ENCODE data around the gene CEACAM18. TPM values are rescaled to one million over a fixed set of nuclear protein-coding genes. Genes with fewer than 3 reads are reported as not detected.

CEACAM18 gene
- total and polyA plus RNA-seq, 2 donors (not counting 3 experiments of a cell fraction or from before 2014, with no cell fraction given) = not detected

GRCh38 chr19:51476164-51476563, 2.2 kb upstream of the CEACAM18 start:
- intact Hi-C loops (cut with micrococcal nuclease) = no loop called here

More at GRCh38 chr19:51476164-51476563, 2.2 kb upstream of the CEACAM18 start:
- ChIA-PET POLR2A (no interaction called here), CTCF (interaction anchor here (0.7 to 10.3 kb wide), 4 partner anchors 23 to 302 kb away, joined by 3 to 414 read pairs (median 46); no protein-coding TSS in a partner anchor)
- Histone ChIP-seq H3K79me2 (ENCODE audit: control insufficient read depth, insufficient read depth, low read length) (no peaks in the 10 kb centered on the region), H3K4me3 (replicated peaks in 1 of 3; ENCODE audit: insufficient read depth in 1 of 3, low read depth in 1 of 3, low read length in 3 of 3) (no peak overlapping the region), H3K9me1 (replicated peaks; ENCODE audit: control insufficient read depth, extremely low read depth, insufficient read depth, low read length) (no peaks in the 10 kb centered on the region), H3K36me3 (ENCODE audit: control insufficient read depth in 2 of 2, extremely low read depth in 1 of 2, insufficient read depth in 2 of 2, low read length in 2 of 2) (no peaks in the 10 kb centered on the region), H3K27ac (ENCODE audit: insufficient read depth, low read depth, low read length) (no peak overlapping the region), H3K4me1 (ENCODE audit: control insufficient read depth, extremely low read depth, insufficient read depth, low read length) (peaks cover 4% of the 10 kb centered on the region), H3K27me3 (ENCODE audit: control insufficient read depth in 2 of 2, insufficient read depth in 2 of 2, low read length in 2 of 2) (no peaks in the 10 kb centered on the region), H3K9ac (replicated peaks; ENCODE audit: extremely low read depth, insufficient read depth, low read length) (no peak overlapping the region), H3K4me2 (ENCODE audit: insufficient read depth, low read length) (no peak overlapping the region), H2AFZ (ENCODE audit: low read depth, low read length) (no peak overlapping the region), H3K9me3 (replicated peaks; ENCODE audit: control insufficient read depth, insufficient read depth, low read length) (no peaks in the 10 kb centered on the region), H4K20me1 (replicated peaks; ENCODE audit: control insufficient read depth, extremely low read depth, insufficient read depth, low read length) (no peaks in the 10 kb centered on the region)
- BruUV-seq (replicated peaks) = no TSS peak
- TF ChIP-seq FOS (IDR thresholded peaks at IDR 0.05; ENCODE audit: borderline replicate concordance, insufficient read depth, low read length) (no peak), POLR2A (IDR thresholded peaks at IDR 0.05; ENCODE audit: low read depth, low read length) (no peak), MYC (IDR thresholded peaks at IDR 0.05; ENCODE audit: low read depth, low read length) (no peak), GATA2 (IDR thresholded peaks at IDR 0.05; ENCODE audit: insufficient read depth, insufficient read length, low read depth, low read length) (no peak), EZH2 (IDR thresholded peaks at IDR 0.05; ENCODE audit: borderline replicate concordance, low read depth, low read length, severe bottlenecking) (no peak), POLR2AphosphoS5 (IDR thresholded peaks at IDR 0.05; ENCODE audit: insufficient read depth, low read depth, low read length) (no peak), MAX (IDR thresholded peaks at IDR 0.05; ENCODE audit: insufficient read depth, insufficient read length) (no peak), JUN (IDR thresholded peaks at IDR 0.05; ENCODE audit: borderline replicate concordance, insufficient read depth, insufficient read length, low read depth) (no peak)
- TF ChIP-seq, protein P1, sequence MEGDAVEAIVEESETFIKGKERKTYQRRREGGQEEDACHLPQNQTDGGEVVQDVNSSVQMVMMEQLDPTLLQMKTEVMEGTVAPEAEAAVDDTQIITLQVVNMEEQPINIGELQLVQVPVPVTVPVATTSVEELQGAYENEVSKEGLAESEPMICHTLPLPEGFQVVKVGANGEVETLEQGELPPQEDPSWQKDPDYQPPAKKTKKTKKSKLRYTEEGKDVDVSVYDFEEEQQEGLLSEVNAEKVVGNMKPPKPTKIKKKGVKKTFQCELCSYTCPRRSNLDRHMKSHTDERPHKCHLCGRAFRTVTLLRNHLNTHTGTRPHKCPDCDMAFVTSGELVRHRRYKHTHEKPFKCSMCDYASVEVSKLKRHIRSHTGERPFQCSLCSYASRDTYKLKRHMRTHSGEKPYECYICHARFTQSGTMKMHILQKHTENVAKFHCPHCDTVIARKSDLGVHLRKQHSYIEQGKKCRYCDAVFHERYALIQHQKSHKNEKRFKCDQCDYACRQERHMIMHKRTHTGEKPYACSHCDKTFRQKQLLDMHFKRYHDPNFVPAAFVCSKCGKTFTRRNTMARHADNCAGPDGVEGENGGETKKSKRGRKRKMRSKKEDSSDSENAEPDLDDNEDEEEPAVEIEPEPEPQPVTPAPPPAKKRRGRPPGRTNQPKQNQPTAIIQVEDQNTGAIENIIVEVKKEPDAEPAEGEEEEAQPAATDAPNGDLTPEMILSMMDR (IDR thresholded peaks at IDR 0.05; ENCODE audit: extremely low read depth in 1 of 2, insufficient read depth in 1 of 2, low read depth in 1 of 2, low read length in 2 of 2) = no peak
- no peak for DNase-seq (ENCODE audit: low read depth, low spot score)
- dilution Hi-C loops (cut with MboI; ENCODE audit: extremely low pct_ligation_motif_present, low sequenced_read_pairs) = no loop called here
- FAIRE-seq = no peak
